ENCODE measurements around the gene SLC22A15. TPM values are rescaled to one million over a fixed set of nuclear protein-coding genes. Genes with fewer than 3 reads are reported as not detected.

SLC22A15 gene
- total RNA-seq, 4 donors from 2014 or later: 1.7 to 8.8 (median 4.8) TPM

GRCh38 chr1:116092752-116093489 is 116.6 kb downstream of the SLC22A15 start:
- WGBS, 2 donors: 52 to 59% methylated on average over 3 of the region's 3 CpGs
- Histone ChIP-seq H3K4me3 (no peak overlapping the region), H3K27ac (no peak overlapping the region), H3K9me3 (peaks cover 0 to 44% (median 10%) of the 10 kb centered on the region in 4 donors), H3K4me1 (no peaks in the 10 kb centered on the region), H3K36me3 (peaks cover 0 to 6% (median 0%) of the 10 kb centered on the region in 3 donors), H3K27me3 (no peaks in the 10 kb centered on the region)
- no peak for DNase-seq (ENCODE audit: low spot score in 2 of 2)
- TF ChIP-seq POLR2A (IDR thresholded peaks at IDR 0.05) (no peak), CTCF (IDR thresholded peaks at IDR 0.05) (no peak), EP300 (IDR thresholded peaks at IDR 0.05) (no peak)

DNA sequence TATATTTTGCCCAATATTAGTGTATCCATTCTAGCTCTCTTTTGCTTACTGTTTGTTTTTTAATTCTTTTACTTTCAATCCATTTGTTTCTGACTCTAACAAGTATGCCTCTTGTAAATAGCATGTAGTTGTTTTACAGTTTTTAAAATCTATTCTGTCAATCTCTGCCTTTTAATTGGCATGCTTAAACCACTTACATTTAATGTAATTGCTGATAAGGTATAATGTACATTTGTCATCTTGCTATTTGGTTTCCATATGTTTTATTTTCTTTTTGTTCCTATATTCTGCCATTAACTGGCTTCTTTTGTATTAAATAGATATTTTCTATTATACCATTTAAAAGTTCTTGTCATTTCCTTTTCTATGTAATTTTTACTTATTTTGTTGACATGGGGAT is 118.7 kb downstream of the SLC22A15 start:
- TF ChIP-seq CTCF (IDR thresholded peaks at IDR 0.05) (no peak), POLR2A (IDR thresholded peaks at IDR 0.05) (no peak)
- Histone ChIP-seq H3K27ac (no peak overlapping the region), H3K4me3 (no peak overlapping the region), H3K36me3 (peaks cover 0 to 6% (median 0%) of the 10 kb centered on the region in 3 donors), H3K9me3 (peaks cover 0 to 34% (median 7%) of the 10 kb centered on the region in 4 donors), H3K27me3 (no peaks in the 10 kb centered on the region), H3K4me1 (no peaks in the 10 kb centered on the region)
- DNase-seq (ENCODE audit: low spot score in 2 of 2): no peak

DNA sequence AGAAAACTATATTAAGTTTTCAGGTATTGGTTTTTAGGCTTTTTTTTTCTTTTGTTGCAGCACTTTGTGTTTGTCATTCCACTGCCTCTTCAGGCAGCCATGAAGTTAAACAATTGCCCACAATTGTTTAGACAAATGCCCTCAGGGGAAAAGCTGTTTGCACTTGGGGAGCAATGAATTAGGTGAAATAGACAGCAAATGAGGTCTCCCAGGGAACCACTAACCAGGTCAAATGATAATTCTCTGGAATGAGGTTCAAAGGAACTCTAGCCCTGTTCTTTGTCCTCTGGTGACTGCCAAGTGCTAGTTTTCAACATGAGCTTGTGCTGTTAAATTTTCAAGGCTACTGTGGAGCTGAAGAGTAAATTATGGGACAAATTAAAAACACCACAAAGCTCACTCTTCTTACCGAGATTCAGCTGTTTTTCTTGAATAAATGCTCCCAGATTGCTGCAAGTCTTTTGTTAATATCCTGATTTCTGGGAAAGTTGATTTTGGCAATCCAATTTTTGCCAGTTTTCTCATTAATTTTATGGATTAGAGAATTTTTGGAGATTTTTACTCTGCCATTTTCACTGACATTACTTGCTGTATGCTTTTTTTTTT is 119.8 kb downstream of the SLC22A15 start:
- no peak for DNase-seq (ENCODE audit: low spot score in 2 of 2)
- H3K27ac ChIP-seq: no peak overlapping the region
- H3K36me3 ChIP-seq: peaks cover 0 to 5% (median 0%) of the 10 kb centered on the region in 3 donors
- H3K27me3 ChIP-seq: no peaks in the 10 kb centered on the region
- TF ChIP-seq CTCF (IDR thresholded peaks at IDR 0.05): no peak
- WGBS, 2 donors: 65 to 75% methylated on average over 1 of the region's 1 CpG
- peaks cover 0 to 27% (median 2%) of the 10 kb centered on the region in 4 donors for H3K9me3 ChIP-seq
- H3K4me3 ChIP-seq: no peak overlapping the region
- H3K4me1 ChIP-seq: no peaks in the 10 kb centered on the region

GRCh38 chr1:116097626-116098025 is 121.3 kb downstream of the SLC22A15 start:
- no peak for DNase-seq (ENCODE audit: low spot score in 2 of 2)
- H3K36me3 ChIP-seq: no peaks in the 10 kb centered on the region
- no peaks in the 10 kb centered on the region for H3K27me3 ChIP-seq
- no peak overlapping the region for H3K27ac ChIP-seq
- TF ChIP-seq POLR2A (IDR thresholded peaks at IDR 0.05) (no peak), EP300 (IDR thresholded peaks at IDR 0.05) (no peak), CTCF (IDR thresholded peaks at IDR 0.05) (no peak)
- peaks cover 0 to 24% (median 1%) of the 10 kb centered on the region in 4 donors for H3K9me3 ChIP-seq
- H3K4me1 ChIP-seq: no peaks in the 10 kb centered on the region
- 90 to 92% methylated on average over 1 of the region's 1 CpG for WGBS, 2 donors
- no peak overlapping the region for H3K4me3 ChIP-seq

DNA sequence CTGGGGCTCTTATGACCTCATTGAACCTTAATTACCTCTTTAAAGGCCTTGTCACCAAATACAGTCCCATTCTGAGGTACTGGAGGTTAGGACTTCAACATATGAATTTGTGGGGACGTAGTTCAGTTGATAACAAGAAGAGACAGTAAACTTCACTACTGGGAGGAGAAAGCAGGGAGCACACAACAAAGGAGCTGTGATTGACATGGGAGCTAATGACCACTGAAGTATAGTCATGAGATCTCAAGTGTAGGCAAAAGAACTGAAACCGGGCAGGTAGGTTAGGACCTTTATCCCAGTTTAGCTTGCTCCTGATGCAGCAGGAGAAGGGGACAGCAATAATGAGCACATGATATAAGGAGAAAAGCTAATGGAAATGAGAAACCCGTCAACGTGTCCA is 123.1 kb downstream of the SLC22A15 start:
- TF ChIP-seq POLR2A (IDR thresholded peaks at IDR 0.05) (no peak), CTCF (IDR thresholded peaks at IDR 0.05) (no peak), EP300 (IDR thresholded peaks at IDR 0.05) (no peak)
- Histone ChIP-seq H3K36me3 (no peaks in the 10 kb centered on the region), H3K4me3 (no peak overlapping the region), H3K4me1 (no peaks in the 10 kb centered on the region), H3K27me3 (no peaks in the 10 kb centered on the region), H3K9me3 (peaks cover 0 to 18% (median under 1%) of the 10 kb centered on the region in 4 donors), H3K27ac (no peak overlapping the region)
- 88 to 94% methylated on average over 4 of the region's 4 CpGs for WGBS, 2 donors
- no peak for DNase-seq (ENCODE audit: low spot score in 2 of 2)
